Suprapubic skin (tissue), 4 donors: ENCODE data around the gene PPP2R2C.

Source experiments
- CTCF ChIP-seq, 2 donors: fragments of 200-600 bp in 1 of 2; fragments of 450-650 bp in 1 of 2; sonication (generic) in 1 of 2; IDR thresholded peaks; one replicate each; pipeline ENCODE4 v1.5.1; 2016 to 2019; ENCODE audit warnings: antibody characterized with exemption in 2 of 2, mild to moderate bottlenecking in 1 of 2, moderate library complexity in 1 of 2
- EP300 ChIP-seq: sonication (generic); formaldehyde crosslinking; IDR thresholded peaks from one replicate; pipeline ENCODE4 v1.6.1; 2017; ENCODE audit warnings: antibody characterized with exemption
- POLR2AphosphoS5 ChIP-seq, 3 donors: sonication (generic); formaldehyde crosslinking; IDR thresholded peaks; one replicate each; pipeline ENCODE4 v1.6.1; 2017; ENCODE audit warnings: antibody characterized with exemption in 3 of 3

GRCh38 chr4:6327220-6327917 lies 145.0 kb downstream of the PPP2R2C start:
- TF ChIP-seq CTCF (IDR thresholded peaks at IDR 0.05), result peak; percentile 82 to 94
- no peak for TF ChIP-seq POLR2AphosphoS5 (IDR thresholded peaks at IDR 0.05)
- no peak for TF ChIP-seq EP300
